ENCODE measurements around the gene VAV3.

VAV3 gene

DNA sequence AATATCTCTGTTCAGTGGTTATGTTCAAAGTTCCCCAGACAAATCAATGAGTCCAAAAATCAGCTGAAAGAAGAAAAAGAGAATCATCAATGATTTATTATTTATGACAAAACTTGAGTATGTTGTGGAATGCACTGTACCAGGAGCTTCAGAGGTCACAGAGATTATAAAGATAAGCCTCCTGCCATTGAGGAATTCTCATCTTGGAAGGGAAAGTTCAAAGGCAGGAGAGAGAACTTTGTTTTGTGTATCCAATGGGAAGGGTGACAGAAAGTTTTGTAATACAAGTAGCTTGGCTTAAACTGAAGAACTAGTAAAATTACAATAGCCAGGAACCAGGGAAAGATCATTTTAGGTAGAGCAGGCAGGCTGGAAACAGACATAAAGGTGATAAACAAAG lies 367.7 kb downstream of the VAV3 start:
- Mint-ChIP-seq H3K4me3 (no peak overlapping the region), H3K4me1 (ENCODE audit: low read depth) (peaks cover 7% of the 10 kb centered on the region), H3K27ac (no peak overlapping the region), H3K9me3 (no peaks in the 10 kb centered on the region), H3K36me3 (ENCODE audit: low read depth) (no peaks in the 10 kb centered on the region), H3K27me3 (ENCODE audit: low read depth) (no peaks in the 10 kb centered on the region)

DNA sequence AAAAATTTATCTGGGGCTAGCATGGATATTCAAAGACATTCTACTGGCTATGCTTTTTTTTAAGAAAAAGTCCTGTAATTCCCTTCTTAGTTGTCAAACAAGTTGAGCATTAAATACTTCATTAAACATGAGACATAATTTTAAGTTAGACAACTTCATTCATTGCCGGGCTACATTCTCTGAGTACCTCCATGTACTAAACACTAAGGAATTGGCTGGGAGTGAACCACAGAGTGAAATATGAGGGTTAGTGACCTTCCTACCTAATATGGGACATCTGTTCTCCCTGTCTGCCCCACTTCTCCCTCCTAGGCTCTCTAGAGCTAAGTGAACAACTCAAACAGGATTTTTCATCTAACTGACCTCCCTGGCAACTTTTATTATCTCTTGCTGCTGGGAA lies 370.4 kb downstream of the VAV3 start:
- H3K4me3 Mint-ChIP-seq: no peak overlapping the region
- H3K27ac Mint-ChIP-seq: no peak overlapping the region
- no peaks in the 10 kb centered on the region for H3K9me3 Mint-ChIP-seq
- H3K36me3 Mint-ChIP-seq (ENCODE audit: low read depth): no peaks in the 10 kb centered on the region
- peaks cover 7% of the 10 kb centered on the region for H3K4me1 Mint-ChIP-seq (ENCODE audit: low read depth)
- H3K27me3 Mint-ChIP-seq (ENCODE audit: low read depth): no peaks in the 10 kb centered on the region

GRCh38 chr1:107593501-107594209 lies 371.3 kb downstream of the VAV3 start:
- no peak overlapping the region for H3K4me3 Mint-ChIP-seq
- no peaks in the 10 kb centered on the region for H3K9me3 Mint-ChIP-seq
- no peaks in the 10 kb centered on the region for H3K36me3 Mint-ChIP-seq (ENCODE audit: low read depth)
- H3K27me3 Mint-ChIP-seq (ENCODE audit: low read depth): no peaks in the 10 kb centered on the region
- peaks cover 7% of the 10 kb centered on the region for H3K4me1 Mint-ChIP-seq (ENCODE audit: low read depth)
- H3K27ac Mint-ChIP-seq: no peak overlapping the region

DNA sequence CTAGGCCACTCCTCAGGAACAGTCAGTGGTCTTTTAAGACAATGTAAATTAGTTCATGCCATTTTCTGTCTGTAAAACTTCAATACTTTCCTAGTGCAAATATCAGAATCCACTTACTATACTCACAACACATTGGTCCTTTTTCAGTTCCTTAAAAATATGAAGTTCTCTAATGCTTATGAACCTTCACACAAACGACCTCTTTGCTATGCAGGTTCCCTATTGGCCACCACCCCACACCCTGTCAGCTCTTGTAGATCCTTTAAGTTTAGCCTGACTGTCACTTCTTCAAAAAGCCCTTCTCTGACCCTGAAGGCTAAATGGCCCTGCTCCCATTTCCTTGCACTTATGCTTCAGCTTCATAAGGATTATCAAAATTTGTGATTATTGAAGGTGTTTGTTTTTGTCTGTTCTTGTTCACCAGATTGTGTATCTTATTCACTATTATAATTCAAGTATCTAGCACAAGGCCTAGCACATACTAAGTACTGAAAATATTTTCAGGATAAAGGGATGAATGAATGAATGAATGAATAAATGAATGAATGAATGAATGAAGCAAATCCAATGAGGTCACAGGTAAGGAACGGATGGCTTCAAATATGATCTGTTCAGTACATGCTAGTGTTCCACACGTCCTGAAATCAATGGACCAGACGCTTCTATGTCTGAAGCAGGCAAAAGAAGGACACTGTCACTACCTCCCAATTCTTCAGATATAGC lies 373.9 kb downstream of the VAV3 start:
- Mint-ChIP-seq H3K27me3 (ENCODE audit: low read depth) (no peaks in the 10 kb centered on the region), H3K36me3 (ENCODE audit: low read depth) (no peaks in the 10 kb centered on the region), H3K9me3 (no peaks in the 10 kb centered on the region), H3K27ac (no peak overlapping the region), H3K4me1 (ENCODE audit: low read depth) (peaks cover 7% of the 10 kb centered on the region), H3K4me3 (no peak overlapping the region)

GRCh38 chr1:107590087-107590486 lies 374.9 kb downstream of the VAV3 start:
- H3K36me3 Mint-ChIP-seq (ENCODE audit: low read depth): no peaks in the 10 kb centered on the region
- peaks cover 7% of the 10 kb centered on the region for H3K4me1 Mint-ChIP-seq (ENCODE audit: low read depth)
- no peaks in the 10 kb centered on the region for H3K27me3 Mint-ChIP-seq (ENCODE audit: low read depth)
- no peaks in the 10 kb centered on the region for H3K9me3 Mint-ChIP-seq
- no peak overlapping the region for H3K4me3 Mint-ChIP-seq
- H3K27ac Mint-ChIP-seq: no peak overlapping the region

DNA sequence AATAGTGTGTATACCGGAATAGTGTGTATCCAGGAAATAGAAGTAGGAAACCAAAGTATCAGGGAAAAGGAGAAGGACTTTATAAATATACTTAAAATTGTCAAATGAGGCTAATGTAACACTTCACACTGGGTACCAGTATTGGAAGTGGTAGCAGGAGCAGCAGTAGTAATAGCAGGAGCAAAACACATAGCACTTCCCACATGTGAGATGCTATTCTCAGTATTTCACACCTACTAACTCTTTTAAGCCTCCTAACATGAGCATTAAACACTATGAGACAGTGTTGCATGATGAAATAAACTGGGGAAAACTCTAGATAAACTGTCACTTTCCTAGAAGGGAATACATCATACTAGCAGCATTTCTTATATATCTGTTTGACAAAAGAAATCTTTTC lies 376.7 kb downstream of the VAV3 start:
- Mint-ChIP-seq H3K27me3 (ENCODE audit: low read depth) (no peaks in the 10 kb centered on the region), H3K27ac (no peak overlapping the region), H3K9me3 (no peaks in the 10 kb centered on the region), H3K36me3 (ENCODE audit: low read depth) (no peaks in the 10 kb centered on the region), H3K4me3 (no peak overlapping the region), H3K4me1 (ENCODE audit: low read depth) (peaks cover under 1% of the 10 kb centered on the region)

- Mint-ChIP-seq H3K4me1 (ENCODE audit: low read depth) (no peaks in the 10 kb centered on the region), H3K27ac (no peak overlapping the region), H3K36me3 (ENCODE audit: low read depth) (no peaks in the 10 kb centered on the region), H3K9me3 (no peaks in the 10 kb centered on the region), H3K4me3 (no peak overlapping the region), H3K27me3 (ENCODE audit: low read depth) (no peaks in the 10 kb centered on the region)
Measured at GRCh38 chr1:107575226-107575625, 389.8 kb downstream of the VAV3 start.

DNA sequence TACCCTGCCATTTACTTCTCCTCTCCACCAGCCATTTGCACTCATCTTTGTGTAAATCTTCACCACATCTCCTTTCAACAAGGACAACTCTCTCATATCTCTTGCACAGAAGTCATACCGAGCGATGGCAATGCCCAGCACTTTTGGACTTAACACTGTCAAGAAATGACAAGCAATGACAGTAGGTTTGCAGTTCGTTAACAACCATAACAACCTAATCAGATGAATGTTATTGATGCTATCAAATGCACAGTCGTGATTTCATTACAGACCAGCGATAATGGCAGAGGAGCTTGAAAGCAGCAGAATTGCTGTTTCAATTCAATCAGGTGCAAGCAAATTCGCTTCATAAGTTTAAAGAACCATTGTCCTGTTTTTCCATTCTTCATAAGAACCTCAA lies 390.9 kb downstream of the VAV3 start:
- Mint-ChIP-seq H3K9me3 (no peaks in the 10 kb centered on the region), H3K4me3 (no peak overlapping the region), H3K36me3 (ENCODE audit: low read depth) (no peaks in the 10 kb centered on the region), H3K27ac (no peak overlapping the region), H3K27me3 (ENCODE audit: low read depth) (no peaks in the 10 kb centered on the region), H3K4me1 (ENCODE audit: low read depth) (no peaks in the 10 kb centered on the region)

- no peak overlapping the region for H3K27ac Mint-ChIP-seq
- no peak overlapping the region for H3K4me3 Mint-ChIP-seq
- no peaks in the 10 kb centered on the region for H3K27me3 Mint-ChIP-seq (ENCODE audit: low read depth)
- no peaks in the 10 kb centered on the region for H3K36me3 Mint-ChIP-seq (ENCODE audit: low read depth)
- no peaks in the 10 kb centered on the region for H3K4me1 Mint-ChIP-seq (ENCODE audit: low read depth)
- H3K9me3 Mint-ChIP-seq: no peaks in the 10 kb centered on the region
Measured at GRCh38 chr1:107572674-107573211, 392.2 kb downstream of the VAV3 start.

GRCh38 chr1:107570768-107571167 lies 394.2 kb downstream of the VAV3 start:
- H3K4me3 Mint-ChIP-seq: no peak overlapping the region
- H3K27me3 Mint-ChIP-seq (ENCODE audit: low read depth): no peaks in the 10 kb centered on the region
- no peak overlapping the region for H3K27ac Mint-ChIP-seq
- no peaks in the 10 kb centered on the region for H3K4me1 Mint-ChIP-seq (ENCODE audit: low read depth)
- no peaks in the 10 kb centered on the region for H3K9me3 Mint-ChIP-seq
- no peaks in the 10 kb centered on the region for H3K36me3 Mint-ChIP-seq (ENCODE audit: low read depth)

DNA sequence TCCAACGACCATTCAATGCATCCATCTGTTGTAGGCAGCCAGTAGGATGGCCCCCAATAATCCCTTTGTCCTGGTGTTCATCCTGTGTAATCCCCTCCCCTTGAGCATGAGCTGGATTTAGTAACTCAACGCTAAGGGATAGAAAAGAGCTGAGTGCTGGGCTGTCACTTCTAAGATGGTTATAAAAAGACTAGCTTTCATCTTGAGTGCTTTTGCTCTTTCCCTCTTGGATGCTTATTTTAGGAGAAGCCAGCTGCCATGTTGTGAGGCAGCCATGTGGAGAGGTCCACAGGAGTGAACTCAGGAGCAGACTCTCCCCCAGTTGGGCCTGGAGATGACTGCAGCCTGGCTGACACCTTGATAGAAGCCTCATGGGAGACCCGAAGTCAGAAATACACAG lies 401.5 kb downstream of the VAV3 start:
- H3K4me3 Mint-ChIP-seq: no peak overlapping the region
- no peaks in the 10 kb centered on the region for H3K27me3 Mint-ChIP-seq (ENCODE audit: low read depth)
- no peaks in the 10 kb centered on the region for H3K9me3 Mint-ChIP-seq
- no peaks in the 10 kb centered on the region for H3K4me1 Mint-ChIP-seq (ENCODE audit: low read depth)
- H3K36me3 Mint-ChIP-seq (ENCODE audit: low read depth): no peaks in the 10 kb centered on the region
- no peak overlapping the region for H3K27ac Mint-ChIP-seq

GRCh38 chr1:107559881-107560280 lies 405.1 kb downstream of the VAV3 start:
- no peaks in the 10 kb centered on the region for H3K9me3 Mint-ChIP-seq
- H3K27me3 Mint-ChIP-seq (ENCODE audit: low read depth): no peaks in the 10 kb centered on the region
- H3K27ac Mint-ChIP-seq: no peak overlapping the region
- no peaks in the 10 kb centered on the region for H3K36me3 Mint-ChIP-seq (ENCODE audit: low read depth)
- H3K4me1 Mint-ChIP-seq (ENCODE audit: low read depth): no peaks in the 10 kb centered on the region
- H3K4me3 Mint-ChIP-seq: no peak overlapping the region

DNA sequence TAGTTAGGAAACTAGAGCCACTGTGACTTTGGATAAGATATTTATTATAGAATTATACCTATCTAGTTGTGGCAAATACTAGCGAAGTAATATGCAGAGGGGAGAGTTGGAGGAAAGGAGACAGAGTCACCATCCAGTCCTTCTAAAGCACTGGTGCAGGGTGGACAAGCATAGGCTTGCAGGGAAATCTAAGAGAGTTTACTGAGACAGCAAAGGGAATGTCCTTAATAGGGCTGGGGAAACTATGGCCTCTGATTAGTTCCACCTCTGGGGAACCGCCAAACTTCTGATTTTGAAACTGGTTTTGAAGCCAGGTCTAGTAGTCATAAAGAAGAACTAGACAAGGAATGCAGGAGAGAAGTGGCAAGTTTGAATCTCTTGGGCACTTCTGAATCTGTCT lies 407.9 kb downstream of the VAV3 start:
- no peak overlapping the region for H3K27ac Mint-ChIP-seq
- H3K9me3 Mint-ChIP-seq: no peaks in the 10 kb centered on the region
- no peaks in the 10 kb centered on the region for H3K36me3 Mint-ChIP-seq (ENCODE audit: low read depth)
- no peaks in the 10 kb centered on the region for H3K27me3 Mint-ChIP-seq (ENCODE audit: low read depth)
- no peak overlapping the region for H3K4me3 Mint-ChIP-seq
- no peaks in the 10 kb centered on the region for H3K4me1 Mint-ChIP-seq (ENCODE audit: low read depth)

- H3K27ac Mint-ChIP-seq: no peak overlapping the region
Measured at GRCh38 chr1:107555578-107555977, 409.4 kb downstream of the VAV3 start.

DNA sequence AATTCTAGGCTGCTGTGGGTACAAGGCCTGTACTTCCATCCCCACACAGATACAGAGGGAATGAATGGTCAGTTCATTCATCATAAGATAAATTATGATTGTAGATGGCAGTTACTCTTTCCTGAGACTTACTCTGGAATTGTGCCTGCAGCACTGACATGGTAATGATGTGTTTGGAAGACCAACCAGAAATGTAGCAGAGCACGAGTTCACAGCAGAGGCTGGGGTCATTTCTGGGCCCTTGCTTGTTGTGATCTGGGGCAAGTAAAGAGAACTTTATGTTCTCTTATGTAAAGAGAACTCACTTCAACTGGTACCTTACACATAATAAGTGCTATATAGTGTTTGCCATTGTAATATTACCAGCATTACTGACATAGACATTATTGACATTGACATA lies 412.2 kb downstream of the VAV3 start:
- Mint-ChIP-seq H3K27ac (no peak overlapping the region), H3K36me3 (ENCODE audit: low read depth) (no peaks in the 10 kb centered on the region), H3K4me1 (ENCODE audit: low read depth) (no peaks in the 10 kb centered on the region), H3K27me3 (ENCODE audit: low read depth) (no peaks in the 10 kb centered on the region), H3K9me3 (no peaks in the 10 kb centered on the region), H3K4me3 (no peak overlapping the region)

More at GRCh38 chr1:107555578-107555977, 409.4 kb downstream of the VAV3 start:
- no peaks in the 10 kb centered on the region for H3K4me1 Mint-ChIP-seq (ENCODE audit: low read depth)
- H3K9me3 Mint-ChIP-seq: no peaks in the 10 kb centered on the region
- no peak overlapping the region for H3K4me3 Mint-ChIP-seq
- H3K36me3 Mint-ChIP-seq (ENCODE audit: low read depth): no peaks in the 10 kb centered on the region
- no peaks in the 10 kb centered on the region for H3K27me3 Mint-ChIP-seq (ENCODE audit: low read depth)
